ENCODE measurements around the gene SORCS2. TPM values are rescaled to one million over a fixed set of nuclear protein-coding genes. Genes with fewer than 3 reads are reported as not detected.

SORCS2 gene
- total and polyA plus RNA-seq, 2 of the 13 experiments (the other 11 are each of a cell fraction or from before 2014, with no cell fraction given) = 0.82 to 1.0 TPM

- TF ChIP-seq ZSCAN12 (CRISPR knock-in tag; IDR thresholded peaks at IDR 0.05) (no peak), ZNF781 (CRISPR knock-in tag; IDR thresholded peaks at IDR 0.05; ENCODE audit: borderline replicate concordance, not compliant biosample characterization) (no peak), ZNF33A (CRISPR knock-in tag; IDR thresholded peaks at IDR 0.05; ENCODE audit: borderline replicate concordance) (no peak), UBTF (CRISPR knock-in tag; IDR thresholded peaks at IDR 0.05) (no peak), ZNF597 (CRISPR knock-in tag; IDR thresholded peaks at IDR 0.05) (no peak), HINFP (CRISPR knock-in tag; IDR thresholded peaks at IDR 0.05; ENCODE audit: low read depth) (no peak), KMT2A (CRISPR knock-in tag; IDR thresholded peaks at IDR 0.05) (no peak), AHR (CRISPR knock-in tag; IDR thresholded peaks at IDR 0.05) (no peak), E2F2 (CRISPR knock-in tag; IDR thresholded peaks at IDR 0.05; ENCODE audit: borderline replicate concordance) (no peak), SCMH1 (CRISPR knock-in tag; IDR thresholded peaks at IDR 0.05; ENCODE audit: borderline replicate concordance) (no peak)
These were observed 155.6 kb downstream of the SORCS2 start (continued) for GRCh38 chr4:7347981-7348380.
